Tibial artery (tissue), 4 donors: ENCODE results near the gene MSMB.

Experiments used
- DNase-seq, 2 donors: peaks; one replicate each; pipeline ENCODE4 v3.0.0-alpha.2; 2019
- H3K27ac ChIP-seq, 2 donors: fragments of 200-600 bp; sonication (generic) in 1 of 2; 1 replicate in 1 of 2; 2 replicates in 1 of 2; pipeline ENCODE4 v1.5.1; 2018 to 2019; ENCODE audit warnings: mild to moderate bottlenecking in 1 of 2
- H3K27me3 ChIP-seq, 2 donors: fragments of 200-600 bp; sonication (generic) in 1 of 2; one replicate each; pipeline versions ENCODE4 v1.5.1 to v1.6.0; 2016 to 2019
- H3K36me3 ChIP-seq, 3 donors: fragments of 200-600 bp; sonication (generic) in 2 of 3; one replicate each; pipeline ENCODE4 v1.5.1; 2016 to 2019; ENCODE audit warnings: mild to moderate bottlenecking in 2 of 3
- H3K4me1 ChIP-seq, 4 donors: fragments of 200-600 bp; sonication (generic) in 2 of 4; 1 replicate in 3 of 4; 2 replicates in 1 of 4; pipeline ENCODE4 v1.5.1; 2016 to 2019
- H3K4me3 ChIP-seq, 2 donors: fragments of 200-600 bp; sonication (generic) in 1 of 2; 1 replicate in 1 of 2; 2 replicates in 1 of 2; pipeline ENCODE4 v1.5.1; 2018 to 2019; ENCODE audit warnings: mild to moderate bottlenecking in 2 of 2
- H3K9me3 ChIP-seq, 3 donors: fragments of 200-600 bp; sonication (generic) in 1 of 3; one replicate each; pipeline ENCODE4 v1.5.1; 2016 to 2019
- CTCF ChIP-seq, 2 experiments: fragments of 200-600 bp in 1 of 2; fragments of 450-650 bp in 1 of 2; IDR thresholded peaks; one replicate each; pipeline ENCODE4 v1.5.1; 2017 to 2019; ENCODE audit warnings: antibody characterized with exemption in 2 of 2, mild to moderate bottlenecking in 1 of 2, moderate library complexity in 1 of 2
- intact Hi-C: fragments of 100-400 bp; cut with DNase I; formaldehyde crosslinking; loops from one replicate; pipeline ENCODE4 v1.15.0; 2023; ENCODE audit warnings: low total_unique reads

MSMB gene

GRCh38 chr10:46074196-46074946 lies 28.3 kb upstream of the MSMB start:
- TF ChIP-seq CTCF (IDR thresholded peaks at IDR 0.05), result no peak
- Histone ChIP-seq H3K36me3 (no peaks in the 10 kb centered on the region), H3K9me3 (no peaks in the 10 kb centered on the region), H3K4me1 (no peaks in the 10 kb centered on the region), H3K4me3 (no peak overlapping the region), H3K27me3 (no peaks in the 10 kb centered on the region), H3K27ac (no peak overlapping the region)
- intact Hi-C loops, result no loop called here
- DNase-seq, result no peak

DNA sequence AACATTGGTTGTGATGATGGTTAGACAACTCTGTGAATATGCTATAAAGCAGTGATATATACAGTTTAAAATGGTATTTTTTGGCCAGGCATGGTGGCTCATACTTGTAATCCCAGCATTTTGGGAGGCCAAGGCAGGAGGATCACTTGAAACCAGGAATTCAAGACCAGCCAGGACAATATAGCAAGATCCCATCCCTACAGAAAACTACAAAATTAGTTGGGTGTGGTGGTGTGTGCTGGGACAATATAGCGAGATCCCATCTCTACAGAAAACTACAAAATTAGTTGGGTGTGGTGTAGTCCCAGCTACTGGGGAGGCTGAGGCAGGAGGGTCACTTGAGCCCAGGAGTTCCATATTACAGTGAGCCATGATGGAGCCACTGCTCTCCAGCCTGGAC lies 27.5 kb upstream of the MSMB start:
- Histone ChIP-seq H3K27ac (no peak overlapping the region), H3K4me1 (no peaks in the 10 kb centered on the region), H3K9me3 (no peaks in the 10 kb centered on the region), H3K36me3 (no peaks in the 10 kb centered on the region), H3K27me3 (no peaks in the 10 kb centered on the region), H3K4me3 (no peak overlapping the region)
- DNase-seq, result no peak
- no peak for TF ChIP-seq CTCF (IDR thresholded peaks at IDR 0.05)
- intact Hi-C loops, result no loop called here

GRCh38 chr10:46070749-46071148 lies 24.7 kb upstream of the MSMB start:
- H3K4me1 ChIP-seq, result no peaks in the 10 kb centered on the region
- TF ChIP-seq CTCF (IDR thresholded peaks at IDR 0.05), result no peak
- H3K27me3 ChIP-seq, result no peaks in the 10 kb centered on the region
- no peak for DNase-seq
- no peak overlapping the region for H3K27ac ChIP-seq
- no peaks in the 10 kb centered on the region for H3K9me3 ChIP-seq
- intact Hi-C loops, result no loop called here
- no peaks in the 10 kb centered on the region for H3K36me3 ChIP-seq
- H3K4me3 ChIP-seq, result no peak overlapping the region

- intact Hi-C loops, result no loop called here
- no peak overlapping the region for H3K27ac ChIP-seq
- DNase-seq, result no peak
- H3K36me3 ChIP-seq, result no peaks in the 10 kb centered on the region
- H3K9me3 ChIP-seq, result no peaks in the 10 kb centered on the region
- H3K4me1 ChIP-seq, result no peaks in the 10 kb centered on the region
- H3K4me3 ChIP-seq, result no peak overlapping the region
- H3K27me3 ChIP-seq, result no peaks in the 10 kb centered on the region
- TF ChIP-seq CTCF (IDR thresholded peaks at IDR 0.05), result no peak
Observed at GRCh38 chr10:46069771-46070463, 23.8 kb upstream of the MSMB start.

DNA sequence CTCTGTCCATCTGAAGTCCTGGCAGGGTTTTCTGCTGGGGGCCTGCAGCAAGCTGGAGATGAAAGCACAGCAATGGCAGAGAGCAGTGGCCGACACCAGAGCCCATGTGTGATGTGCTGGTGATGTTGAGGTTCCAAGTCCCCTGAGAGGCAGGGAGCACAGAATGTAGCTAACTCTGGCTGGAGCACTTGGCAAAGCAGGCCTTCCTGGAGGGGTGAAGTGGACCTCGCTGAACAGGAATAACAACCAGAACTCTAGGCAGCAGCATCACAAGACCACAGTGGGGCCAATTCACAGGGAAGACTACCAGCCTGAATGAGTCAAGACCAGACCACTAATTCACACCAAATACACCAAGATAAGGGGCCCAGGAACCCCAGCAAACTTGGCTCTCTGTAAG lies 22.8 kb upstream of the MSMB start:
- no peak for TF ChIP-seq CTCF (IDR thresholded peaks at IDR 0.05)
- intact Hi-C loops, result no loop called here
- Histone ChIP-seq H3K36me3 (no peaks in the 10 kb centered on the region), H3K9me3 (no peaks in the 10 kb centered on the region), H3K4me1 (no peaks in the 10 kb centered on the region), H3K27me3 (no peaks in the 10 kb centered on the region), H3K4me3 (no peak overlapping the region), H3K27ac (no peak overlapping the region)
- DNase-seq, result no peak
